Left ventricle myocardium inferior (tissue), 1 donor: ENCODE data around the gene ZNF544. TPM values are rescaled to one million over a fixed set of nuclear protein-coding genes. Genes with fewer than 3 reads are reported as not detected.
A peak's percentile ranks its signal among the peaks of the same experiment; 100 is the strongest.

ENCODE experiments used
- DNase-seq: peaks from one replicate; pipeline ENCODE4 v3.0.0-alpha.2; 2020
- H3K27ac ChIP-seq: fragments of 200-600 bp; replicated peaks from 2 replicates; pipeline ENCODE4 v1.8.0; 2021
- H3K27me3 ChIP-seq: fragments of 200-600 bp; 2 replicates; pipeline ENCODE4 v1.8.0; 2021; ENCODE audit warnings: low read depth
- H3K36me3 ChIP-seq: fragments of 200-600 bp; 2 replicates; pipeline ENCODE4 v1.8.0; 2021
- H3K4me1 ChIP-seq: fragments of 200-600 bp; 2 replicates; pipeline ENCODE4 v1.8.0; 2021
- H3K4me3 ChIP-seq: fragments of 200-600 bp; 2 replicates; pipeline ENCODE4 v1.8.0; 2021; ENCODE audit warnings: mild to moderate bottlenecking, moderate library complexity
- H3K9me3 ChIP-seq: fragments of 200-600 bp; replicated peaks from 2 replicates; pipeline ENCODE4 v1.8.0; 2021
- CTCF ChIP-seq: fragments of 200-600 bp; IDR thresholded peaks from 2 replicates; pipeline ENCODE4 v1.8.0; 2021; ENCODE audit warnings: antibody characterized with exemption, mild to moderate bottlenecking, borderline replicate concordance
- intact Hi-C: fragments of 100-400 bp; cut with micrococcal nuclease; formaldehyde crosslinking; loops from one replicate; pipeline ENCODE4 v1.11.0; 2022
- total RNA-seq: library from RNA; stranded (reverse); fragmentation: NEBNext Ultra II Directional; extraction: Animal tissue kit (Norgen Biotek cat#: 25700); gene quantifications from one replicate; pipeline ENCODE4 v1.2.1, GENCODE V29; 2021
- donor health status: DM: no; HTN: yes; CAD: no; lungs with severe emphysema.

ZNF544 gene
- total RNA-seq, 1 donor from 2014 or later, result 24.0 TPM

- no peak overlapping the region for H3K4me3 ChIP-seq
- peaks cover 29% of the 10 kb centered on the region for H3K4me1 ChIP-seq
- TF ChIP-seq CTCF, result no peak
- no peak for DNase-seq
- peaks cover 72% of the 10 kb centered on the region for H3K36me3 ChIP-seq
- no peak overlapping the region for H3K27ac ChIP-seq
- no peaks in the 10 kb centered on the region for H3K27me3 ChIP-seq
- intact Hi-C loops, result no loop called here
- H3K9me3 ChIP-seq, result peaks cover 74% of the 10 kb centered on the region
Measured at GRCh38 chr19:58274771-58275201, 46.1 kb downstream of the ZNF544 start.

GRCh38 chr19:58275564-58275963 lies 46.9 kb downstream of the ZNF544 start:
- Histone ChIP-seq H3K27ac (no peak overlapping the region), H3K9me3 (peaks cover 67% of the 10 kb centered on the region), H3K27me3 (no peaks in the 10 kb centered on the region), H3K4me3 (no peak overlapping the region), H3K4me1 (peaks cover 37% of the 10 kb centered on the region), H3K36me3 (peaks cover 65% of the 10 kb centered on the region)
- no peak for DNase-seq
- TF ChIP-seq CTCF, result no peak
- intact Hi-C loops, result no loop called here

GRCh38 chr19:58277197-58277596 lies 48.5 kb downstream of the ZNF544 start:
- Histone ChIP-seq H3K36me3 (peaks cover 48% of the 10 kb centered on the region), H3K9me3 (peaks cover 50% of the 10 kb centered on the region)
- intact Hi-C loops, result no loop called here

GRCh38 chr19:58277748-58278540 lies 49.2 kb downstream of the ZNF544 start:
- Histone ChIP-seq H3K9me3 (peaks cover 43% of the 10 kb centered on the region), H3K4me1 (peaks cover 44% of the 10 kb centered on the region), H3K27me3 (no peaks in the 10 kb centered on the region), H3K36me3 (peaks cover 43% of the 10 kb centered on the region), H3K4me3 (peak overlapping the region; percentile 97), H3K27ac (peak overlapping the region; percentile 98)
- TF ChIP-seq CTCF, result no peak
- no peak for DNase-seq
- intact Hi-C loops, result no loop called here

More at GRCh38 chr19:58277197-58277596, 48.5 kb downstream of the ZNF544 start:
- H3K27me3 ChIP-seq, result no peaks in the 10 kb centered on the region
- H3K4me3 ChIP-seq, result peak overlapping the region; percentile 97
- H3K27ac ChIP-seq, result no peak overlapping the region
- DNase-seq, result no peak
- no peak for TF ChIP-seq CTCF
- H3K4me1 ChIP-seq, result peaks cover 44% of the 10 kb centered on the region

- H3K27ac ChIP-seq, result peak within 1 kb of the TSS; percentile 98
- peaks cover 44% of the 10 kb centered on the region for H3K4me1 ChIP-seq
- intact Hi-C loops, result no loop called here
- peak within 1 kb of the TSS; percentile 97 for H3K4me3 ChIP-seq
- peaks cover 42% of the 10 kb centered on the region for H3K36me3 ChIP-seq
- peak; percentile 21 for TF ChIP-seq CTCF
- H3K27me3 ChIP-seq, result no peaks in the 10 kb centered on the region
- peak; percentile 97 for DNase-seq
- H3K9me3 ChIP-seq, result peaks cover 36% of the 10 kb centered on the region
Measured at GRCh38 chr19:58278541-58279041, 49.9 kb downstream of the ZNF544 start, which contains the start of gene ZNF8. Gene ZNF8 (plus strand): TSS chr19:58278955. CDS start chr19:58279082, 127 bp downstream.
